ENCODE data around the gene OR10Z1.

The OR10Z1 gene

GRCh38 chr1:158604968-158605367, at the start of gene OR10Z1:
OR10Z1 (plus strand) TSS chr1:158605268; CDS start chr1:158606439, 1,171 bp downstream.
- no peak for DNase-seq

- DNase-seq: no peak
These were observed 45.4 kb upstream of the OR10Z1 start for GRCh38 chr1:158559696-158560095.

- DNase-seq: no peak
These were observed 41.2 kb upstream of the OR10Z1 start for GRCh38 chr1:158563853-158564252.

- no peak for DNase-seq
These were observed 40.5 kb upstream of the OR10Z1 start for GRCh38 chr1:158564608-158565007.

GRCh38 chr1:158570480-158570879, 34.6 kb upstream of the OR10Z1 start, which contains the start of gene OR6P1:
OR6P1 (minus strand) TSS chr1:158570580; CDS start chr1:158563604, 6,976 bp downstream.
- no peak for DNase-seq

- DNase-seq: no peak
These were observed 32.8 kb upstream of the OR10Z1 start for GRCh38 chr1:158572226-158572625.

GRCh38 chr1:158577561-158577960, 27.5 kb upstream of the OR10Z1 start:
- no peak for DNase-seq

GRCh38 chr1:158579733-158580132, 25.3 kb upstream of the OR10Z1 start, which contains the start of gene OR10X1:
OR10X1 (minus strand) TSS chr1:158579899; CDS start chr1:158579899, 0 bp downstream.
- no peak for DNase-seq

- no peak for DNase-seq
These were observed 21.1 kb upstream of the OR10Z1 start for GRCh38 chr1:158583962-158584361.

GRCh38 chr1:158586942-158587341, 18.1 kb upstream of the OR10Z1 start:
- DNase-seq: no peak

GRCh38 chr1:158600735-158601134, 4.3 kb upstream of the OR10Z1 start:
- no peak for DNase-seq

GRCh38 chr1:158607296-158607695, 2.2 kb downstream of the OR10Z1 start:
- no peak for DNase-seq

GRCh38 chr1:158611916-158612315, 6.8 kb downstream of the OR10Z1 start:
- no peak for DNase-seq

- no peak for DNase-seq
These were observed 8.7 kb downstream of the OR10Z1 start for GRCh38 chr1:158613764-158614163.

- DNase-seq: no peak
These were observed 33.1 kb downstream of the OR10Z1 start for GRCh38 chr1:158638146-158638545.

GRCh38 chr1:158638904-158639303, 33.8 kb downstream of the OR10Z1 start:
- DNase-seq: no peak

- no peak for DNase-seq
These were observed 39.4 kb downstream of the OR10Z1 start for GRCh38 chr1:158644449-158644848.

- DNase-seq: peak; percentile 3
These were observed 41.4 kb downstream of the OR10Z1 start for GRCh38 chr1:158646465-158646864.

- DNase-seq: no peak
These were observed 44.0 kb downstream of the OR10Z1 start for GRCh38 chr1:158649052-158649451.

GRCh38 chr1:158652721-158653334, 47.8 kb downstream of the OR10Z1 start:
- no peak for DNase-seq

GRCh38 chr1:158654086-158654485, 49.0 kb downstream of the OR10Z1 start:
- DNase-seq: no peak

- no peak for DNase-seq
These were observed 49.5 kb downstream of the OR10Z1 start for GRCh38 chr1:158654571-158654970.

Measured in CD4-positive, alpha-beta T cell treated with Interleukin-10 for 1 hour (primary cell).